Measurements from ENCODE around the gene CRTC3. TPM values are rescaled to one million over a fixed set of nuclear protein-coding genes. Genes with fewer than 3 reads are reported as not detected.

Gene CRTC3
- total RNA-seq, 1 experiment from 2014 or later, result 3.9 TPM

DNA sequence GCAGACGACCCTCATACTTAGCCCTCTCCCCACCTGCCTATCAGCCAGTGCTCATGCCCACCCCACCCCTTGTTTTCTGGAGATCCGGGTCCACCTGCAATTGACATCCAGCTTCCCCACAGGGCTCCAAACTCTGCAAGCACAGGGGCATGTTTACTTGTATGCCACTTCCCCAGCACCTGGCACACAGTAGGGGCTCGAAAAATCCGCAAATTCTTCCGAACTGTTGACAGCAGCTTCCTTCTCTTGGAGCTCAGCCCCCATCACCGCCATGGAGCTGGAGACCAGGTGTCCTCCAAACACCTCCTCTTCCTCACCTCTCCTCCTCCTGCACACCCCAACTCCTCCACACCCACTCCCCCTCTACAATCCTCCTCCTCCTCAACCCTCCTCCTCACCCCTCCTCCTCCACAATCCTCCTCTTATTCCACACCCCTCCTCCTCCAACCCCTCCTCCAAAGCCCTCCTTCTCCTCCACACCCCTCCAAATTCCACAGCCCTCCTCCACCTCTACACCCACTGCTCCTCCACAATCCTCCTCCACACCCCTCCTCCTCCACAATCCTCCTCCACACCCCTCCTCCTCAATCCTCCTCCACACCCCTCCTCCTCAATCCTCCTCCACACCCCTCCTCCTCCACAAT, 117.1 kb downstream of the CRTC3 start:
- Histone ChIP-seq H4K8ac (replicated peaks; ENCODE audit: insufficient read length, low read depth, low read length) (no peak overlapping the region), H4K5ac (ENCODE audit: insufficient read length, low read depth, low read length) (no peak overlapping the region), H4K91ac (ENCODE audit: insufficient read length, low read depth, low read length) (no peak overlapping the region), H3K56ac (ENCODE audit: insufficient read length, low read depth, low read length) (no peak overlapping the region), H3K27me3 (ENCODE audit: insufficient read depth, low read length) (no peaks in the 10 kb centered on the region), H3K23ac (ENCODE audit: insufficient read length, low read depth, low read length) (no peak overlapping the region), H3T11ph (ENCODE audit: low read length) (no peak overlapping the region), H3K18ac (ENCODE audit: insufficient read length, low read depth, low read length) (no peak overlapping the region), H2BK20ac (ENCODE audit: low read depth, low read length, poor library complexity, severe bottlenecking) (no peak overlapping the region), H4K20me1 (ENCODE audit: control insufficient read depth, insufficient read depth, insufficient read length) (no peaks in the 10 kb centered on the region), H3K79me1 (ENCODE audit: insufficient read depth, low read depth, low read length, poor library complexity, severe bottlenecking) (no peaks in the 10 kb centered on the region), H3K4ac (ENCODE audit: low read depth, low read length) (no peak overlapping the region), H3K9me3 (ENCODE audit: control insufficient read depth, low read depth, low read length) (no peaks in the 10 kb centered on the region), H3K4me1 (ENCODE audit: insufficient read depth, low read length) (no peaks in the 10 kb centered on the region), H3K23me2 (ENCODE audit: insufficient read length, low read depth, low read length, poor library complexity, severe bottlenecking) (no peaks in the 10 kb centered on the region), H2BK120ac (ENCODE audit: low read depth, low read length, poor library complexity, severe bottlenecking) (no peak overlapping the region), H3K27ac (ENCODE audit: insufficient read length, low read depth, low read length) (no peak overlapping the region), H3K79me2 (ENCODE audit: insufficient read depth, low read length) (no peaks in the 10 kb centered on the region), H3K9ac (ENCODE audit: extremely low read depth, insufficient read length, low read length) (no peak overlapping the region), H2BK5ac (ENCODE audit: insufficient read length, low read length) (no peak overlapping the region), H2BK12ac (ENCODE audit: insufficient read length, low read depth, low read length) (no peak overlapping the region), H2AFZ (ENCODE audit: low read length) (no peak overlapping the region), H2BK15ac (ENCODE audit: low read depth, low read length) (no peak overlapping the region), H2AK5ac (ENCODE audit: insufficient read length, low read length) (no peak overlapping the region), H3K14ac (ENCODE audit: insufficient read depth, low read length) (no peak overlapping the region), H3K4me2 (ENCODE audit: insufficient read depth, insufficient read length, low read length) (no peak overlapping the region)
- H3K27ac Mint-ChIP-seq, result peak overlapping the region in 2 of 3 experiments; percentile 59 to 70; a peak in 4 of 7 replicates
- WGBS (ENCODE audit: extremely low coverage, insufficient read length, low lambda C conversion rate), result no CpG with 5 or more reads among the region's 6 CpGs
- H3K4me3 Mint-ChIP-seq, result no peak overlapping the region
- H3K4me1 Mint-ChIP-seq, result peaks cover 6 to 10% of the 10 kb centered on the region in 2 experiments
- no peak for DNase-seq
- H3K9me3 Mint-ChIP-seq, result no peaks in the 10 kb centered on the region
- peaks cover 0 to 10% (median 2%) of the 10 kb centered on the region in 3 experiments; a peak in 4 of 7 replicates for H3K36me3 Mint-ChIP-seq (ENCODE audit: insufficient read depth in 1 of 3, low read depth in 3 of 3)
- TF ChIP-seq, protein P1, sequence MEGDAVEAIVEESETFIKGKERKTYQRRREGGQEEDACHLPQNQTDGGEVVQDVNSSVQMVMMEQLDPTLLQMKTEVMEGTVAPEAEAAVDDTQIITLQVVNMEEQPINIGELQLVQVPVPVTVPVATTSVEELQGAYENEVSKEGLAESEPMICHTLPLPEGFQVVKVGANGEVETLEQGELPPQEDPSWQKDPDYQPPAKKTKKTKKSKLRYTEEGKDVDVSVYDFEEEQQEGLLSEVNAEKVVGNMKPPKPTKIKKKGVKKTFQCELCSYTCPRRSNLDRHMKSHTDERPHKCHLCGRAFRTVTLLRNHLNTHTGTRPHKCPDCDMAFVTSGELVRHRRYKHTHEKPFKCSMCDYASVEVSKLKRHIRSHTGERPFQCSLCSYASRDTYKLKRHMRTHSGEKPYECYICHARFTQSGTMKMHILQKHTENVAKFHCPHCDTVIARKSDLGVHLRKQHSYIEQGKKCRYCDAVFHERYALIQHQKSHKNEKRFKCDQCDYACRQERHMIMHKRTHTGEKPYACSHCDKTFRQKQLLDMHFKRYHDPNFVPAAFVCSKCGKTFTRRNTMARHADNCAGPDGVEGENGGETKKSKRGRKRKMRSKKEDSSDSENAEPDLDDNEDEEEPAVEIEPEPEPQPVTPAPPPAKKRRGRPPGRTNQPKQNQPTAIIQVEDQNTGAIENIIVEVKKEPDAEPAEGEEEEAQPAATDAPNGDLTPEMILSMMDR (conservative IDR thresholded peaks at IDR 0.05), result no peak
- H3K27me3 Mint-ChIP-seq (ENCODE audit: low read depth), result no peaks in the 10 kb centered on the region
